Keratinocyte (primary cell): ENCODE results near the gene PTPN4. TPM values are rescaled to one million over a fixed set of nuclear protein-coding genes. Genes with fewer than 3 reads are reported as not detected.

Experiments used
- DNase-seq: peaks from one replicate; pipeline ENCODE4 v3.0.0-alpha.2; 2011; ENCODE audit warnings: low read depth, missing footprints, low spot score
- FAIRE-seq: peaks from 2 replicates; lab custom pipeline; 2011; peaks lifted over from hg19 to GRCh38; lab: Jason Lieb, UNC
- H2AFZ ChIP-seq: 2 replicates; pipeline ENCODE4 v1.6.0; 2012; ENCODE audit warnings: low read length, control low read depth, inconsistent platforms; ENCODE audit not compliant: control insufficient read depth
- H3K27ac ChIP-seq: 2 replicates; pipeline ENCODE4 v1.5.1; 2011; ENCODE audit warnings: low read length; ENCODE audit not compliant: control insufficient read depth, insufficient read depth
- H3K27me3 ChIP-seq: 3 replicates; pipeline ENCODE4 v1.6.0; 2011; ENCODE audit warnings: low read length; ENCODE audit not compliant: control insufficient read depth, insufficient read depth; ENCODE audit errors: extremely low read depth
- H3K36me3 ChIP-seq, 2 experiments: 2 replicates in 1 of 2; 3 replicates in 1 of 2; pipeline ENCODE4 v1.5.1; 2011; ENCODE audit warnings: low read length in 2 of 2, mild to moderate bottlenecking in 1 of 2; ENCODE audit not compliant: control insufficient read depth in 2 of 2, insufficient read depth in 2 of 2; ENCODE audit errors: extremely low read depth in 1 of 2
- H3K4me1 ChIP-seq: 3 replicates; pipeline ENCODE4 v1.5.1; 2011; ENCODE audit warnings: low read length; ENCODE audit not compliant: control insufficient read depth, insufficient read depth; ENCODE audit errors: extremely low read depth
- H3K4me2 ChIP-seq: 3 replicates; pipeline ENCODE4 v1.6.0; 2011; ENCODE audit warnings: low read depth, low read length; ENCODE audit not compliant: control insufficient read depth, insufficient read depth; ENCODE audit errors: extremely low read depth
- H3K4me3 ChIP-seq, 3 experiments: fragments of 200-600 bp in 1 of 3; sonication (generic) in 1 of 3; 2 replicates in 2 of 3; 3 replicates in 1 of 3; pipeline ENCODE4 v1.5.1; 2011 to 2016; ENCODE audit warnings: low read length in 3 of 3, mild to moderate bottlenecking in 3 of 3, control low read depth in 2 of 3, inconsistent platforms in 1 of 3, low read depth in 1 of 3, mixed read lengths in 1 of 3, mixed run types in 1 of 3, moderate library complexity in 1 of 3; ENCODE audit not compliant: control insufficient read depth in 2 of 3, insufficient read depth in 2 of 3; ENCODE audit errors: extremely low read depth in 1 of 3
- H3K79me2 ChIP-seq: 2 replicates; pipeline ENCODE4 v1.6.0; 2012; ENCODE audit warnings: low read length; ENCODE audit not compliant: control insufficient read depth, insufficient read depth
- H3K9ac ChIP-seq: 3 replicates; pipeline ENCODE4 v1.6.0; 2011; ENCODE audit warnings: low read length; ENCODE audit not compliant: control insufficient read depth, insufficient read depth; ENCODE audit errors: extremely low read depth
- H3K9me1 ChIP-seq: 3 replicates; pipeline ENCODE4 v1.6.0; 2011; ENCODE audit warnings: low read length; ENCODE audit not compliant: control insufficient read depth, insufficient read depth; ENCODE audit errors: extremely low read depth
- H3K9me3 ChIP-seq: 2 replicates; pipeline ENCODE4 v1.5.1; 2012; ENCODE audit warnings: low read depth, low read length; ENCODE audit not compliant: control insufficient read depth
- H4K20me1 ChIP-seq: 3 replicates; pipeline ENCODE4 v1.6.0; 2011; ENCODE audit warnings: low read length; ENCODE audit not compliant: control insufficient read depth, insufficient read depth; ENCODE audit errors: extremely low read depth
- EZH2 ChIP-seq: IDR thresholded peaks from one replicate; pipeline ENCODE4 v1.6.1; 2012; ENCODE audit warnings: inconsistent platforms, mild to moderate bottlenecking, low read length, moderate library complexity
- dilution Hi-C: fragments of 300-500 bp; cut with MboI; formaldehyde crosslinking; loops from one replicate; pipeline ENCODE4 v1.7.0; 2020; ENCODE audit warnings: low sequenced_read_pairs; ENCODE audit not compliant: extremely low pct_ligation_motif_present
- polyA plus RNA-seq, 5 experiments: library from polyadenylated mRNA; depleted of rRNA in 3 of 5; stranded (reverse) in 3 of 5; stranded (forward) in 1 of 5; unstranded in 1 of 5; fragments of >200 nt; gene quantifications; 1 replicate in 1 of 5; 2 replicates in 3 of 5; 3 replicates in 1 of 5; pipeline versions ENCODE4 v1.2.1 to v1.2.3, GENCODE V29; 2011 to 2012; ENCODE audit warnings: missing spikeins in 2 of 5, low read depth in 1 of 5, low replicate concordance in 1 of 5
- TF ChIP-seq, protein P1 (sequence below), 3 experiments: IDR thresholded peaks in 1 of 3; conservative IDR thresholded peaks in 1 of 3; optimal IDR thresholded peaks in 1 of 3; 2 replicates in 2 of 3; 3 replicates in 1 of 3; pipeline versions ENCODE3 to v1.5.1; 2011; ENCODE audit warnings: low read length in 3 of 3, mild to moderate bottlenecking in 3 of 3, moderate library complexity in 2 of 3, control low read depth in 1 of 3, inconsistent platforms in 1 of 3; ENCODE audit not compliant: insufficient read depth in 2 of 3; ENCODE audit errors: extremely low read depth in 1 of 3

Gene PTPN4
- polyA plus RNA-seq, 1 donor (not counting 4 experiments of a cell fraction or from before 2014, with no cell fraction given): 20.6 TPM

- no peaks in the 10 kb centered on the region for H3K79me2 ChIP-seq
- no peaks in the 10 kb centered on the region for H3K36me3 ChIP-seq
- TF ChIP-seq, protein P1, sequence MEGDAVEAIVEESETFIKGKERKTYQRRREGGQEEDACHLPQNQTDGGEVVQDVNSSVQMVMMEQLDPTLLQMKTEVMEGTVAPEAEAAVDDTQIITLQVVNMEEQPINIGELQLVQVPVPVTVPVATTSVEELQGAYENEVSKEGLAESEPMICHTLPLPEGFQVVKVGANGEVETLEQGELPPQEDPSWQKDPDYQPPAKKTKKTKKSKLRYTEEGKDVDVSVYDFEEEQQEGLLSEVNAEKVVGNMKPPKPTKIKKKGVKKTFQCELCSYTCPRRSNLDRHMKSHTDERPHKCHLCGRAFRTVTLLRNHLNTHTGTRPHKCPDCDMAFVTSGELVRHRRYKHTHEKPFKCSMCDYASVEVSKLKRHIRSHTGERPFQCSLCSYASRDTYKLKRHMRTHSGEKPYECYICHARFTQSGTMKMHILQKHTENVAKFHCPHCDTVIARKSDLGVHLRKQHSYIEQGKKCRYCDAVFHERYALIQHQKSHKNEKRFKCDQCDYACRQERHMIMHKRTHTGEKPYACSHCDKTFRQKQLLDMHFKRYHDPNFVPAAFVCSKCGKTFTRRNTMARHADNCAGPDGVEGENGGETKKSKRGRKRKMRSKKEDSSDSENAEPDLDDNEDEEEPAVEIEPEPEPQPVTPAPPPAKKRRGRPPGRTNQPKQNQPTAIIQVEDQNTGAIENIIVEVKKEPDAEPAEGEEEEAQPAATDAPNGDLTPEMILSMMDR (optimal IDR thresholded peaks at IDR 0.05 in 1 of 3, IDR thresholded peaks at IDR 0.05 in 1 of 3, conservative IDR thresholded peaks at IDR 0.05 in 1 of 3; ENCODE audit: extremely low read depth in 1 of 3, insufficient read depth in 2 of 3, low read length in 3 of 3): no peak
- no peak overlapping the region for H3K27ac ChIP-seq
- no peaks in the 10 kb centered on the region for H3K4me1 ChIP-seq
- no peaks in the 10 kb centered on the region for H3K9me1 ChIP-seq
- H4K20me1 ChIP-seq: no peaks in the 10 kb centered on the region
- dilution Hi-C loops: no loop called here
- H3K9ac ChIP-seq: no peak overlapping the region
- no peak overlapping the region for H2AFZ ChIP-seq
- no peak overlapping the region for H3K4me2 ChIP-seq
- H3K27me3 ChIP-seq: no peaks in the 10 kb centered on the region
- peak; percentile 9 for FAIRE-seq
- H3K4me3 ChIP-seq: no peak overlapping the region
- DNase-seq: no peak
- no peaks in the 10 kb centered on the region for H3K9me3 ChIP-seq
Observed at GRCh38 chr2:119732601-119733164, 27.0 kb upstream of the PTPN4 start.

DNA sequence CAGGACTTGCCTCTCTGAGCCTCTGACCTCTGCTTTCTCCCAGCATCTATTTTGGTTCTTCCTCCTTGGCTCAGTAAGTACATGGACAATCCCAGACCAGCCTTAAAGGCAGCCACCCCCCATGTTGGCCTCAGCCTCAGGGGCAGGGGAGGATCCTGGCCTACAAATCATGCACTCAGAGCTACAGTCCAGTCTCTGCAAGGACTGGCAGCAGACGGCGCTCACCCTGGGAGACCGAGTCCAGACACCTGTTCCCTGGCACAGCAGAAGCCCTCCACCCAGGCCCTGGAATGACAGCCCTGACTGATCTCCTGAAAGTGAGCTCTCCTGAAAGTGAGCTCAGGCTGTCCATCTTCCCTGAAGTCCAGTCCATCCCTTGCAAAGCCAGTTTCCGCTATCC, 25.7 kb upstream of the PTPN4 start:
- no peaks in the 10 kb centered on the region for H3K36me3 ChIP-seq
- dilution Hi-C loops: no loop called here
- H2AFZ ChIP-seq: no peak overlapping the region

More for the DNA sequence above, 25.7 kb upstream of the PTPN4 start:
- no peak overlapping the region for H3K4me3 ChIP-seq
- DNase-seq (no peak), FAIRE-seq (no peak)
- no peaks in the 10 kb centered on the region for H3K79me2 ChIP-seq
- no peaks in the 10 kb centered on the region for H3K4me1 ChIP-seq
- no peak overlapping the region for H3K9ac ChIP-seq
- H3K9me1 ChIP-seq: no peaks in the 10 kb centered on the region
- no peaks in the 10 kb centered on the region for H4K20me1 ChIP-seq
- no peaks in the 10 kb centered on the region for H3K9me3 ChIP-seq
- no peak overlapping the region for H3K27ac ChIP-seq
- H3K4me2 ChIP-seq: no peak overlapping the region
- H3K27me3 ChIP-seq: no peaks in the 10 kb centered on the region
- TF ChIP-seq, protein P1 (optimal IDR thresholded peaks at IDR 0.05 in 1 of 3, IDR thresholded peaks at IDR 0.05 in 1 of 3, conservative IDR thresholded peaks at IDR 0.05 in 1 of 3; ENCODE audit: extremely low read depth in 1 of 3, insufficient read depth in 2 of 3, low read length in 3 of 3): no peak
- TF ChIP-seq EZH2: no peak
